ENCODE measurements around the gene PFKM.

PFKM gene

GRCh38 chr12:48156652-48157017, 37.5 kb downstream of the PFKM start:
- DNase-seq: no peak

GRCh38 chr12:48157018-48157888, 38.1 kb downstream of the PFKM start, which contains the start of gene ASB8:
TSS of gene ASB8 (minus strand) at chr12:48157515. CDS start at chr12:48153496, 4,019 bp downstream.
- peak; percentile 86 to 99 (median 96) for DNase-seq

GRCh38 chr12:48157889-48158370, 38.8 kb downstream of the PFKM start:
- no peak for DNase-seq

- DNase-seq: no peak
Measured at GRCh38 chr12:48160046-48160445, 40.9 kb downstream of the PFKM start.

- DNase-seq: peak in 31 of 56 donors; percentile 9 to 71 (median 21)
Measured at GRCh38 chr12:48160807-48161206, 41.6 kb downstream of the PFKM start.

- DNase-seq: no peak
Measured at GRCh38 chr12:48163150-48163747, 44.1 kb downstream of the PFKM start.

GRCh38 chr12:48164451-48164850, 45.3 kb downstream of the PFKM start:
- DNase-seq: peak in 1 of 56 donors; percentile 8

- DNase-seq: no peak
Measured at GRCh38 chr12:48165089-48165981, 46.2 kb downstream of the PFKM start.

- DNase-seq: no peak
Measured at GRCh38 chr12:48169011-48169410, 49.8 kb downstream of the PFKM start.

GRCh38 chr12:48175613-48176416, 56.7 kb downstream of the PFKM start:
- DNase-seq: no peak

GRCh38 chr12:48176417-48176751, 57.2 kb downstream of the PFKM start:
- no peak for DNase-seq

GRCh38 chr12:48177982-48178381, 58.8 kb downstream of the PFKM start:
- no peak for DNase-seq

GRCh38 chr12:48179466-48179865, 60.3 kb downstream of the PFKM start:
- no peak for DNase-seq

GRCh38 chr12:48180424-48180823, 61.3 kb downstream of the PFKM start:
- no peak for DNase-seq

- DNase-seq: no peak
Measured at GRCh38 chr12:48180857-48181495, 61.8 kb downstream of the PFKM start.

GRCh38 chr12:48182631-48183030, 63.5 kb downstream of the PFKM start:
- DNase-seq: no peak

- peak in 53 of 56 donors; percentile 27 to 88 (median 71) for DNase-seq
Measured at GRCh38 chr12:48183091-48183875, 64.1 kb downstream of the PFKM start, which contains the start of gene CCDC184. TSS of gene CCDC184 (plus strand) at chr12:48183644. CDS start at chr12:48184123, 479 bp downstream.

- DNase-seq: peak in 4 of 56 donors; percentile 32 to 59 (median 40)
Measured at GRCh38 chr12:48183876-48184548, 64.8 kb downstream of the PFKM start.

- peak in 4 of 56 donors; percentile 4 to 32 (median 19) for DNase-seq
Measured at GRCh38 chr12:48184549-48184922, 65.4 kb downstream of the PFKM start.

Data from amygdala (tissue), 56 donors.